ENCODE measurements around the gene ZMYND8. TPM values are rescaled to one million over a fixed set of nuclear protein-coding genes. Genes with fewer than 3 reads are reported as not detected.

Gene ZMYND8
- total and polyA plus RNA-seq, 2 donors (not counting 1 experiment from before 2014, with no cell fraction given) = 12.6 to 13.0 TPM

DNA sequence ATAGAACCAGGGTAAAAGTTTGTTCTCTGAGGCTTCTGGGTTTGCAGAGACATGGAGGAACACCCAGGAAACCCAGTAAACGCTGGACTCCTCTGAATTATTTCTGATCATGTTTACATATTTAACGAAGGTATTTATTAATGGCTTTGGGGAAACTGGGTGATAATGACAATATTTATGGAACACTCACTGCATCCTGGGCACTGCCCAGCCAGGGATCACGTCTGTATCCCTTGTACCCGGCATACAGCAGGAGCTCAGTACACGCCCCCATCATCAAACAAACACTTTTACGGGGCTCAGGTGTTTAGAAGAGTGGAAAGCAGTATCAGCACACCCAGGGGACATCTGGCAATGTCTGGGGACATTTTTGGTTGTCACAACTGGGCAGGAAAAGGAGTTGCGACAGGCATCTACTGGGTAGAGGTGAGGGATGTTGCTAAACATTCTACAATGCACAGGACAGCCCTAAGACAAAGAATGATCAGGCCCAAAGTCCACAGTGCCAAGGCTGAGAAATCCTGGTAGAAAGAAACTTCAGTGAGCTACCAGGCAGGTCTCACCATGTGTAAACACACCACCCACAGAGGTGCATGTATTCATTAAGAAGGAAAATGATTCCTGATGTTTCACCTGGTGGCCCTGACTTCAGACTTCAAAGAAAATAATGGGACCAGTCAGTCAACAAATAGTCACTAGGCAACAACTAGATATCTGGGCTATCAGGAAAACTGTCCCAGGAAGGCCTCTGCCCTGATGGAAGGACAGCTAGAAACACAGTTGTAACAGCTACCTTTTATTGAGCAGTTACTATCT lies 35.3 kb downstream of the ZMYND8 start:
- Histone ChIP-seq H3K36me3 (ENCODE audit: control insufficient read depth, insufficient read depth, low read length) (no peaks in the 10 kb centered on the region), H3K4me1 (ENCODE audit: control insufficient read depth, extremely low read depth, insufficient read depth, low read length) (peaks cover 31% of the 10 kb centered on the region), H3K4me2 (ENCODE audit: extremely low read depth, insufficient read depth, low read length) (no peak overlapping the region), H3K27me3 (ENCODE audit: control insufficient read depth, insufficient read depth, low read length) (no peaks in the 10 kb centered on the region), H3K9me3 (ENCODE audit: control insufficient read depth, insufficient read depth, low read depth, low read length) (no peaks in the 10 kb centered on the region), H3K4me3 (replicated peaks in 1 of 4; ENCODE audit: control extremely low read depth in 1 of 4, insufficient read depth in 1 of 4, low read depth in 3 of 4, low read length in 4 of 4) (no peak overlapping the region), H2AFZ (ENCODE audit: low read length) (no peak overlapping the region), H3K9ac (ENCODE audit: insufficient read depth, low read length) (no peak overlapping the region), H4K20me1 (ENCODE audit: control insufficient read depth, extremely low read depth, insufficient read depth, low read length) (no peaks in the 10 kb centered on the region), H3K27ac (ENCODE audit: insufficient read depth, low read length) (no peak overlapping the region), H3K79me2 (ENCODE audit: control insufficient read depth, insufficient read depth, low read length) (peaks cover 41% of the 10 kb centered on the region)
- TF ChIP-seq, protein P1, sequence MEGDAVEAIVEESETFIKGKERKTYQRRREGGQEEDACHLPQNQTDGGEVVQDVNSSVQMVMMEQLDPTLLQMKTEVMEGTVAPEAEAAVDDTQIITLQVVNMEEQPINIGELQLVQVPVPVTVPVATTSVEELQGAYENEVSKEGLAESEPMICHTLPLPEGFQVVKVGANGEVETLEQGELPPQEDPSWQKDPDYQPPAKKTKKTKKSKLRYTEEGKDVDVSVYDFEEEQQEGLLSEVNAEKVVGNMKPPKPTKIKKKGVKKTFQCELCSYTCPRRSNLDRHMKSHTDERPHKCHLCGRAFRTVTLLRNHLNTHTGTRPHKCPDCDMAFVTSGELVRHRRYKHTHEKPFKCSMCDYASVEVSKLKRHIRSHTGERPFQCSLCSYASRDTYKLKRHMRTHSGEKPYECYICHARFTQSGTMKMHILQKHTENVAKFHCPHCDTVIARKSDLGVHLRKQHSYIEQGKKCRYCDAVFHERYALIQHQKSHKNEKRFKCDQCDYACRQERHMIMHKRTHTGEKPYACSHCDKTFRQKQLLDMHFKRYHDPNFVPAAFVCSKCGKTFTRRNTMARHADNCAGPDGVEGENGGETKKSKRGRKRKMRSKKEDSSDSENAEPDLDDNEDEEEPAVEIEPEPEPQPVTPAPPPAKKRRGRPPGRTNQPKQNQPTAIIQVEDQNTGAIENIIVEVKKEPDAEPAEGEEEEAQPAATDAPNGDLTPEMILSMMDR (conservative IDR thresholded peaks at IDR 0.05 in 1 of 2, IDR thresholded peaks at IDR 0.05 in 1 of 2; ENCODE audit: low read depth in 1 of 2, low read length in 2 of 2) = no peak
- TF ChIP-seq EZH2 (IDR thresholded peaks at IDR 0.05; ENCODE audit: low read length, missing control alignments) = no peak
- no peak for DNase-seq (ENCODE audit: low read depth in 2 of 2)

DNA sequence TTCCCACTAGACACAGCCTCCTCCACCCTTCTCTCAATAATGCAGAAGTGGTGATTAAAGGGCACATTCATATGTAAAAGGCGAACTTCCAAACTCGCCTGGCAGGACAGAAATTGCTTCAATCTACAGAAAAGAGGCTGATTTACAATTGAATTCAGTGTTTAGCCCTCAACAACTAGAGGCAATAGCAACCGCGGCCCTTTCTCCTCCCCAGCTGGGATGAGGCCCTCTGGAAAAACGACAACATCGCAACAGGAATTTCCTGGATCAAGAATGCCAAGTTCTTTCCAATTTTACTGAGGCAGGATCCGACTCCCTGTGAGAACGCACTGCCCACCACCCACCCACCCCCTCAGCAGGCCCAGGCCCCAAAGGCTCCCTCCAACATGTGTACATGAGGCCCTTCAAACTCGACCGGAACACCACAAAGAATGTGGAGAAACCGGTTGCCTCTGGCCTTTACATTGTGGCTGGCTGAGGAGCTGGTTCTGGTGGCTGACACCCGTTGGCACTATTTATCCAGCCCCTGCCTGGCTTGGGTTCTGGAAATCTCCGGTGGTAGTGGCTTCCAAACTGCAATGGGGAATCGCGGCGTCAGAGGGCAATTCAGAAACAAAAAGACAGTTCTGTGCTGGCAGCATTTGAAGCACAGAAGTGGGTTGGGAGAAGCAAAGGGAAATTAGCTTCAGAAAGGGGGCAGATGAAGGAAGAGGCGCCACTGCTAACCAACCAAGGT lies 36.8 kb downstream of the ZMYND8 start:
- Histone ChIP-seq H3K4me2 (ENCODE audit: extremely low read depth, insufficient read depth, low read length) (peak overlapping the region; percentile 57), H3K4me3 (replicated peaks in 1 of 4; ENCODE audit: control extremely low read depth in 1 of 4, insufficient read depth in 1 of 4, low read depth in 3 of 4, low read length in 4 of 4) (peak overlapping the region in 1 of 4 experiments; percentile 24), H3K4me1 (ENCODE audit: control insufficient read depth, extremely low read depth, insufficient read depth, low read length) (peaks cover 43% of the 10 kb centered on the region)

More for the DNA sequence above, 36.8 kb downstream of the ZMYND8 start:
- Histone ChIP-seq H3K27ac (ENCODE audit: insufficient read depth, low read length) (peak overlapping the region; percentile 99), H3K79me2 (ENCODE audit: control insufficient read depth, insufficient read depth, low read length) (peaks cover 49% of the 10 kb centered on the region), H3K9me3 (ENCODE audit: control insufficient read depth, insufficient read depth, low read depth, low read length) (no peaks in the 10 kb centered on the region), H3K9ac (ENCODE audit: insufficient read depth, low read length) (peak overlapping the region; percentile 57), H4K20me1 (ENCODE audit: control insufficient read depth, extremely low read depth, insufficient read depth, low read length) (no peaks in the 10 kb centered on the region), H2AFZ (ENCODE audit: low read length) (peak overlapping the region; percentile 12), H3K27me3 (ENCODE audit: control insufficient read depth, insufficient read depth, low read length) (no peaks in the 10 kb centered on the region), H3K36me3 (ENCODE audit: control insufficient read depth, insufficient read depth, low read length) (no peaks in the 10 kb centered on the region)
- TF ChIP-seq, protein P1 (conservative IDR thresholded peaks at IDR 0.05 in 1 of 2, IDR thresholded peaks at IDR 0.05 in 1 of 2; ENCODE audit: low read depth in 1 of 2, low read length in 2 of 2) = no peak
- TF ChIP-seq EZH2 (IDR thresholded peaks at IDR 0.05; ENCODE audit: low read length, missing control alignments) = no peak
- DNase-seq (ENCODE audit: low read depth in 2 of 2) = peak; percentile 70 to 87
